Measurements from ENCODE around the gene KCNH1.

DNA sequence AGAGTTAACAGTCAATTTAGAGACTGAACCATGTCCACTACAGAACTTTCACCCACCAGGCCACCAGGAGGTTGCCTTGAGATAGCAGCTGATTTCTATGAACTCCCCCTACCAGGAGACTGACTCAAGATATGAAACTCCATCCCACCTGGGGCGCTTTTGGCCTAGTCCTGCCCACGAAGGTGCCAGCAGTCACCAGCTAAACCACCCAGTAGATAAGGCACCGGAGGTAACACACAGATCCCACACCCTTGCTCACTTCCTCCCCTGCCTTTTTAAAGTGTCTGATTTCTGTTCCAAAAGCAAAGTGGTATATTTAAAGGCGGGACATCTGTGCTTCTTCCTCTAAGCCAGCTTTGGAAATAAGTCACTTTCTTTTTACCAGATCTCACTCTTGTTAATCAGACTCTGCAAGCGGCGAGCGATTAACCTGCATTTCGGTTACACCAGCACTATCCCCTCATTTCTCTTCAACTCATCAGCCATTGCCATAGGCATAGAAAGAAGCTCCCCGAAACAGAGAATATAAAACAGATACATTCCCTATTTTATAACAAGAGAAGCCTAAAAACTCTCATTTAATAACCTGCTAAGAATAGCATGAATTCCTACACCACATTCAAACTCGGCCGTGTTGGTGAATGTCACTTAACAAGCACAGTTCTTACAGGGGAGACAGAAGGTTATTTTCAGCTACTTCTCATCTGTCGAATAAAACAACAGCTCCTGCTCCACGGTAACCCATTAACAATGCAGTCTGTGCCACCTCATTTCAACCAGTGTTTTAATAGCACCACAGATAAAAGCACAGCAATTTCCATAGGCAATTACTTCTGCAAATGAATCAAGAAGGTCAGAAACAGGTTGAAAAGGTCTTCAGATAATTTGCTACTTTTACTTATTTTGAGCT is 318.1 kb downstream of the KCNH1 start:
- TF ChIP-seq, protein P1, sequence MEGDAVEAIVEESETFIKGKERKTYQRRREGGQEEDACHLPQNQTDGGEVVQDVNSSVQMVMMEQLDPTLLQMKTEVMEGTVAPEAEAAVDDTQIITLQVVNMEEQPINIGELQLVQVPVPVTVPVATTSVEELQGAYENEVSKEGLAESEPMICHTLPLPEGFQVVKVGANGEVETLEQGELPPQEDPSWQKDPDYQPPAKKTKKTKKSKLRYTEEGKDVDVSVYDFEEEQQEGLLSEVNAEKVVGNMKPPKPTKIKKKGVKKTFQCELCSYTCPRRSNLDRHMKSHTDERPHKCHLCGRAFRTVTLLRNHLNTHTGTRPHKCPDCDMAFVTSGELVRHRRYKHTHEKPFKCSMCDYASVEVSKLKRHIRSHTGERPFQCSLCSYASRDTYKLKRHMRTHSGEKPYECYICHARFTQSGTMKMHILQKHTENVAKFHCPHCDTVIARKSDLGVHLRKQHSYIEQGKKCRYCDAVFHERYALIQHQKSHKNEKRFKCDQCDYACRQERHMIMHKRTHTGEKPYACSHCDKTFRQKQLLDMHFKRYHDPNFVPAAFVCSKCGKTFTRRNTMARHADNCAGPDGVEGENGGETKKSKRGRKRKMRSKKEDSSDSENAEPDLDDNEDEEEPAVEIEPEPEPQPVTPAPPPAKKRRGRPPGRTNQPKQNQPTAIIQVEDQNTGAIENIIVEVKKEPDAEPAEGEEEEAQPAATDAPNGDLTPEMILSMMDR (IDR thresholded peaks at IDR 0.05; ENCODE audit: insufficient read depth, low read depth, low read length), result no peak
- no peak for TF ChIP-seq EZH2 (IDR thresholded peaks at IDR 0.05; ENCODE audit: insufficient read depth, low read length)

Data from astrocyte (in vitro differentiated cells and primary cell).